ENCODE data around the gene PCNX2.

Gene PCNX2

DNA sequence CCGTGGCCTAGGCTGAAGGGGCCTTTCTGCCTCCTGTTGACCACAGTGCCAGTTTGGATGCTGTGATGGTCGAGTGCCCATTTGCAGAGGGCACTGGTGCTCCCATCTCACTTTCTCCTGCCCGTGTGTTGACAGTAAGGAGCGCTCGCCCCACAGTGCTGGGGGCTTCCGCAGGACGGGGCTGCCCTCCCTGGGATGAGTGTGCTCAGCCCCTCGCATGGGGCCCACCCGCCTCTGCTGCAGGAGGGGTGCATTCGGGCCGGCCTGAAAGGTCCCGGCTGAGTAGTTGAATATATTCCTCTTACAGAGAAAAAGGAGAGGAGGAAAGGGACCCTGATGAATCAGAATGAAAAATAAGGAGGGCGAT, 307.8 kb downstream of the PCNX2 start:
- Histone ChIP-seq H3K36me3 (ENCODE audit: control insufficient read depth in 2 of 2, insufficient read depth in 1 of 2, low read length in 2 of 2) (peaks cover 0 to 48% of the 10 kb centered on the region in 2 experiments), H3K9me3 (ENCODE audit: control insufficient read depth, insufficient read depth, low read depth, low read length) (no peaks in the 10 kb centered on the region), H3K4me3 (ENCODE audit: low read depth, low read length) (no peak overlapping the region), H3K4me1 (ENCODE audit: control insufficient read depth, insufficient read depth, low read length) (0 out of 2 replicates have a peak, but pooled peaks cover 5% of the 10 kb centered on the region), H3K27ac (ENCODE audit: extremely low read depth, low read depth, low read length) (no peak overlapping the region)
- TF ChIP-seq ZNF785 (tag by site-specific recombination; IDR thresholded peaks at IDR 0.05) (no peak), GLIS2 (tag by site-specific recombination; IDR thresholded peaks at IDR 0.05) (0 out of 2 replicates have a peak, but pooled peaks have one; percentile 17)
- POLR2A ChIA-PET: no interaction called here
- CTCF ChIA-PET: no interaction called here

DNA sequence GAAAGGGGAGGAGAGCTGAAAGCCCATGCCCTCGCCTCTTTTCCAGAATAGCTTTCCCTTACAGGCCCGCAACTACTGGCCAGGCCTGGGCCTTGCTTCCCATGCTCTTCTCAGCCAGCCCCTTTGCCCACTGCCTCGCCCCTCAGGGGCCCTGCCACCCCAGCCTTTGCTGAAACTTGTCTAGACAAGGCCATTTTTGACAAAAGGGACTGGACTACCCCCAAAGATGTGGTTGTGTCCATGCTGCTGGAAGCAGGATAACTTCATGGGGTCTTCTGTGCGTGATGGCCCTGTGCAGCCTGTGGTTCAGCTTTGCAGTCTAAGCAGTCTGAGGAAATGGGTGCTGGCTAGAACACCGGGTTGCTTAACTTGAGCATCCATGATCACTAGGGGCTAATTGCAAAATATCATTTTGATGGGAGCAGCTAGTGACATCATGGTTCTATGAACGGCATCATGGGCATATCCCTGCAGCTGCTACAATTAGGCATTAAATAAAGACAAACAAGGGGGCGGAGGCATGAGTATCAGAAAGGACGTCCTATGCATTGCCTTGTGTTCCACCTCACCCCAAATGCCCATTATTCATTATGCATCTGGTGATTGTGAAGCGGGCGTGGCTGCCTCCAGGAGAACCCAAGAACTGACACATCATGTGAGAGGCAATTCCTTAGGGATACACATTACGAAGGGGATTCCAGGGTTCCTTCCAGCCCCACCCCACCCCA, 308.3 kb downstream of the PCNX2 start:
- no peak for TF ChIP-seq GLIS2 (tag by site-specific recombination; IDR thresholded peaks at IDR 0.05)
- no peak for TF ChIP-seq ZNF677 (tag by site-specific recombination; IDR thresholded peaks at IDR 0.05)
- no peak for TF ChIP-seq ZBTB7A (tag by site-specific recombination; IDR thresholded peaks at IDR 0.05; ENCODE audit: low read depth)
- no peak for TF ChIP-seq ZNF529 (tag by site-specific recombination; IDR thresholded peaks at IDR 0.05; ENCODE audit: insufficient replicate concordance)
- no peak for TF ChIP-seq ZNF221 (tag by site-specific recombination; IDR thresholded peaks at IDR 0.05; ENCODE audit: borderline replicate concordance)
- no peak for TF ChIP-seq ZNF114 (tag by site-specific recombination; IDR thresholded peaks at IDR 0.05)
- no peak for TF ChIP-seq ZNF555 (tag by site-specific recombination; conservative IDR thresholded peaks at IDR 0.05)
- TF ChIP-seq, protein P1, sequence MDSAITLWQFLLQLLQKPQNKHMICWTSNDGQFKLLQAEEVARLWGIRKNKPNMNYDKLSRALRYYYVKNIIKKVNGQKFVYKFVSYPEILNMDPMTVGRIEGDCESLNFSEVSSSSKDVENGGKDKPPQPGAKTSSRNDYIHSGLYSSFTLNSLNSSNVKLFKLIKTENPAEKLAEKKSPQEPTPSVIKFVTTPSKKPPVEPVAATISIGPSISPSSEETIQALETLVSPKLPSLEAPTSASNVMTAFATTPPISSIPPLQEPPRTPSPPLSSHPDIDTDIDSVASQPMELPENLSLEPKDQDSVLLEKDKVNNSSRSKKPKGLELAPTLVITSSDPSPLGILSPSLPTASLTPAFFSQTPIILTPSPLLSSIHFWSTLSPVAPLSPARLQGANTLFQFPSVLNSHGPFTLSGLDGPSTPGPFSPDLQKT (IDR thresholded peaks at IDR 0.05; ENCODE audit: borderline replicate concordance, low read depth, low read length): no peak
- TF ChIP-seq ZNF621 (tag by site-specific recombination; IDR thresholded peaks at IDR 0.05): no peak
- TF ChIP-seq, protein P2, sequence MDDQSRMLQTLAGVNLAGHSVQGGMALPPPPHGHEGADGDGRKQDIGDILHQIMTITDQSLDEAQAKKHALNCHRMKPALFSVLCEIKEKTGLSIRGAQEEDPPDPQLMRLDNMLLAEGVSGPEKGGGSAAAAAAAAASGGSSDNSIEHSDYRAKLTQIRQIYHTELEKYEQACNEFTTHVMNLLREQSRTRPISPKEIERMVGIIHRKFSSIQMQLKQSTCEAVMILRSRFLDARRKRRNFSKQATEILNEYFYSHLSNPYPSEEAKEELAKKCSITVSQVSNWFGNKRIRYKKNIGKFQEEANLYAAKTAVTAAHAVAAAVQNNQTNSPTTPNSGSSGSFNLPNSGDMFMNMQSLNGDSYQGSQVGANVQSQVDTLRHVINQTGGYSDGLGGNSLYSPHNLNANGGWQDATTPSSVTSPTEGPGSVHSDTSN (CRISPR knock-in tag; IDR thresholded peaks at IDR 0.05): no peak
- TF ChIP-seq ZNF302 (tag by site-specific recombination; IDR thresholded peaks at IDR 0.05; ENCODE audit: low read depth): no peak
- no peak for TF ChIP-seq ZNF366 (tag by site-specific recombination; conservative IDR thresholded peaks at IDR 0.05)
- no peak for TF ChIP-seq ZNF391 (tag by site-specific recombination; IDR thresholded peaks at IDR 0.05; ENCODE audit: borderline replicate concordance, low read depth)
- Histone ChIP-seq H3K27ac (ENCODE audit: extremely low read depth, low read depth, low read length) (no peak overlapping the region), H3K9me3 (ENCODE audit: control insufficient read depth, insufficient read depth, low read depth, low read length) (no peaks in the 10 kb centered on the region), H3K36me3 (ENCODE audit: control insufficient read depth in 2 of 2, insufficient read depth in 1 of 2, low read length in 2 of 2) (peaks cover 0 to 47% of the 10 kb centered on the region in 2 experiments; a peak in 2 of 3 replicates), H3K4me1 (ENCODE audit: control insufficient read depth, insufficient read depth, low read length) (0 out of 2 replicates have a peak, but pooled peaks cover 5% of the 10 kb centered on the region), H3K4me3 (ENCODE audit: low read depth, low read length) (no peak overlapping the region)
- CTCF ChIA-PET: interaction anchor here (0.9 kb wide), 1 partner anchor 185 kb away, joined by 3 read pairs; no protein-coding TSS in a partner anchor
- POLR2A ChIA-PET: interaction anchor here (1.7 kb wide), 1 partner anchor 118 kb away, joined by 4 read pairs; no protein-coding TSS in a partner anchor

DNA sequence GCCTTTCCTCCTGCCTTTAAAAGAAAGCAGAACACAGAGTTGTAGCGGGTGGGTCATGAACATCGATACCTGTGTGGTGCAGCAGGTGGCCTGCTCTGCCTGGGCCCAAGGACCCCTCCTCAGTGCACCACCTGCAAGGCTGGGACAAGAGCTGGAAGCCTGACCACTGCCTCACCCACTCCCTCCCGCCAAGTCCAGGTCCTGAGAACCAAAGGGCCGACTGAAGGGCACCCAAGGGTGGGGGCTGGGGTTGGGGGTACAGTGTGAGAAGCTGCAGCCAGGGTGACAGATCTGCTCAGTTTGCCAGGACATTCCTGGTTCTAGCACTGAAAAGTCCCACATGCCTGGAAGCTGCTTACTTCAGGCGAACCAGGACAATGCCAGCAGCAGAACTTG, 309.0 kb downstream of the PCNX2 start:
- CTCF ChIA-PET: interaction anchor here (0.9 kb wide), 1 partner anchor 186 kb away, joined by 3 read pairs; no protein-coding TSS in a partner anchor
- H3K4me3 ChIP-seq (ENCODE audit: low read depth, low read length): no peak overlapping the region

More for the DNA sequence above, 309.0 kb downstream of the PCNX2 start:
- 0 out of 2 replicates have a peak, but pooled peaks cover 5% of the 10 kb centered on the region for H3K4me1 ChIP-seq (ENCODE audit: control insufficient read depth, insufficient read depth, low read length)
- peaks cover 0 to 45% of the 10 kb centered on the region in 2 experiments; a peak in 2 of 3 replicates for H3K36me3 ChIP-seq (ENCODE audit: control insufficient read depth in 2 of 2, insufficient read depth in 1 of 2, low read length in 2 of 2)
- no peaks in the 10 kb centered on the region for H3K9me3 ChIP-seq (ENCODE audit: control insufficient read depth, insufficient read depth, low read depth, low read length)
- POLR2A ChIA-PET: interaction anchor here (1.7 kb wide), 1 partner anchor 117 kb away, joined by 4 read pairs; no protein-coding TSS in a partner anchor
- TF ChIP-seq ZNF37A (tag by site-specific recombination; IDR thresholded peaks at IDR 0.05): no peak
- 0 out of 2 replicates have a peak, but pooled peaks have one; percentile 27 for TF ChIP-seq ZNF423 (tag by site-specific recombination; IDR thresholded peaks at IDR 0.05)
- H3K27ac ChIP-seq (ENCODE audit: extremely low read depth, low read depth, low read length): no peak overlapping the region
